ENCODE measurements around the gene DBP. TPM values are rescaled to one million over a fixed set of nuclear protein-coding genes. Genes with fewer than 3 reads are reported as not detected.

DBP gene
- total and polyA plus RNA-seq, 4 donors, result 6.2 to 16.6 (median 15.1) TPM

GRCh38 chr19:48606463-48607358 lies 30.5 kb downstream of the DBP start, which contains the start of gene SPACA4:
SPACA4 (plus strand) TSS chr19:48606742; CDS start chr19:48606979, 237 bp downstream.
- 88% methylated on average over 39 of the region's 39 CpGs for WGBS (ENCODE audit: insufficient coverage)
- Histone ChIP-seq H3K36me3 (ENCODE audit: control insufficient read depth, insufficient read depth, low read length) (peaks cover 18% of the 10 kb centered on the region), H3K27ac (ENCODE audit: low read depth, low read length) (no peak within 1 kb of the TSS), H3K27me3 (ENCODE audit: control insufficient read depth, insufficient read depth, low read length) (no peaks in the 10 kb centered on the region), H3K4me3 (ENCODE audit: low read depth, low read length) (no peak within 1 kb of the TSS), H3K9me3 (ENCODE audit: control insufficient read depth, insufficient read depth, low read length) (no peaks in the 10 kb centered on the region), H3K4me1 (ENCODE audit: control insufficient read depth, insufficient read depth, low read length) (peaks cover 4% of the 10 kb centered on the region)
- no peak for DNase-seq (ENCODE audit: low read depth in 4 of 6, low spot score in 6 of 6)

DNA sequence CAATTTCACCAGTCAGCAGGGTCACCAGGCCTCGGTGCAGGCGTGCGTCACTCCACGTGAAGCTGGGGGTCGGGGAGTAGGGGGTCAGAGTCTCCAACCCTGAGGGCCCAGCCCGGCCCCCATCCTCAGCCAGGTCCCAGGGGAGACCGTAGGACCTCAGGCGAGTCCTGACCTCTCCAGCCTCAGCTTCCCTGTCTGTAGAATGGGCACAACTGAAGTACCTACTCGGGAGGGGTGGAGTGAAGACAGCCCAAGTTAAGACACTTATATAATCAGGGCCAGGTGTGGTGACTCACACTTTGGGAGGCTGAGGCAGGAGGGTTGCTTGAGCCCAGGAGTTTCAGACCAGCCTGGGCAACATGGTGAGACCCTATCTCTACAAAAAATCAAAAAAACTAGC lies 33.3 kb downstream of the DBP start:
- 94% methylated on average over 9 of the region's 9 CpGs for WGBS (ENCODE audit: insufficient coverage)
- Histone ChIP-seq H3K9me3 (ENCODE audit: control insufficient read depth, insufficient read depth, low read length) (no peaks in the 10 kb centered on the region), H3K27me3 (ENCODE audit: control insufficient read depth, insufficient read depth, low read length) (no peaks in the 10 kb centered on the region)

GRCh38 chr19:48603449-48603848 lies 33.7 kb downstream of the DBP start:
- H3K4me1 ChIP-seq (ENCODE audit: control insufficient read depth, insufficient read depth, low read length), result no peaks in the 10 kb centered on the region
- H3K36me3 ChIP-seq (ENCODE audit: control insufficient read depth, insufficient read depth, low read length), result peaks cover 11% of the 10 kb centered on the region
- no peak for DNase-seq (ENCODE audit: low read depth in 4 of 6, low spot score in 6 of 6)
- no peak overlapping the region for H3K27ac ChIP-seq (ENCODE audit: low read depth, low read length)
- no peak overlapping the region for H3K4me3 ChIP-seq (ENCODE audit: low read depth, low read length)
- no peaks in the 10 kb centered on the region for H3K9me3 ChIP-seq (ENCODE audit: control insufficient read depth, insufficient read depth, low read length)
- WGBS (ENCODE audit: insufficient coverage), result 89% methylated on average over 39 of the region's 39 CpGs
- no peaks in the 10 kb centered on the region for H3K27me3 ChIP-seq (ENCODE audit: control insufficient read depth, insufficient read depth, low read length)

More for the DNA sequence above, 33.3 kb downstream of the DBP start:
- H3K27ac ChIP-seq (ENCODE audit: low read depth, low read length), result no peak overlapping the region
- no peak overlapping the region for H3K4me3 ChIP-seq (ENCODE audit: low read depth, low read length)
- H3K4me1 ChIP-seq (ENCODE audit: control insufficient read depth, insufficient read depth, low read length), result peaks cover 2% of the 10 kb centered on the region
- peaks cover 11% of the 10 kb centered on the region for H3K36me3 ChIP-seq (ENCODE audit: control insufficient read depth, insufficient read depth, low read length)
- DNase-seq (ENCODE audit: low read depth in 4 of 6, low spot score in 6 of 6), result no peak

- H3K27me3 ChIP-seq (ENCODE audit: control insufficient read depth, insufficient read depth, low read length), result no peaks in the 10 kb centered on the region
- no peaks in the 10 kb centered on the region for H3K4me1 ChIP-seq (ENCODE audit: control insufficient read depth, insufficient read depth, low read length)
- H3K4me3 ChIP-seq (ENCODE audit: low read depth, low read length), result no peak overlapping the region
- no peak for DNase-seq (ENCODE audit: low read depth in 4 of 6, low spot score in 6 of 6)
- no peak overlapping the region for H3K27ac ChIP-seq (ENCODE audit: low read depth, low read length)
- H3K9me3 ChIP-seq (ENCODE audit: control insufficient read depth, insufficient read depth, low read length), result no peaks in the 10 kb centered on the region
- WGBS (ENCODE audit: insufficient coverage), result 94% methylated on average over 6 of the region's 9 CpGs
- H3K36me3 ChIP-seq (ENCODE audit: control insufficient read depth, insufficient read depth, low read length), result peaks cover 11% of the 10 kb centered on the region
Measured at GRCh38 chr19:48603001-48603400, 34.2 kb downstream of the DBP start.

- 83% methylated on average over 18 of the region's 21 CpGs for WGBS (ENCODE audit: insufficient coverage)
- peaks cover 4% of the 10 kb centered on the region for H3K36me3 ChIP-seq (ENCODE audit: control insufficient read depth, insufficient read depth, low read length)
- H3K27ac ChIP-seq (ENCODE audit: low read depth, low read length), result no peak overlapping the region
- DNase-seq (ENCODE audit: low read depth in 4 of 6, low spot score in 6 of 6), result no peak
- H3K9me3 ChIP-seq (ENCODE audit: control insufficient read depth, insufficient read depth, low read length), result no peaks in the 10 kb centered on the region
- H3K4me1 ChIP-seq (ENCODE audit: control insufficient read depth, insufficient read depth, low read length), result no peaks in the 10 kb centered on the region
- H3K27me3 ChIP-seq (ENCODE audit: control insufficient read depth, insufficient read depth, low read length), result no peaks in the 10 kb centered on the region
- no peak overlapping the region for H3K4me3 ChIP-seq (ENCODE audit: low read depth, low read length)
Measured at GRCh38 chr19:48600679-48601417, 36.3 kb downstream of the DBP start.

DNA sequence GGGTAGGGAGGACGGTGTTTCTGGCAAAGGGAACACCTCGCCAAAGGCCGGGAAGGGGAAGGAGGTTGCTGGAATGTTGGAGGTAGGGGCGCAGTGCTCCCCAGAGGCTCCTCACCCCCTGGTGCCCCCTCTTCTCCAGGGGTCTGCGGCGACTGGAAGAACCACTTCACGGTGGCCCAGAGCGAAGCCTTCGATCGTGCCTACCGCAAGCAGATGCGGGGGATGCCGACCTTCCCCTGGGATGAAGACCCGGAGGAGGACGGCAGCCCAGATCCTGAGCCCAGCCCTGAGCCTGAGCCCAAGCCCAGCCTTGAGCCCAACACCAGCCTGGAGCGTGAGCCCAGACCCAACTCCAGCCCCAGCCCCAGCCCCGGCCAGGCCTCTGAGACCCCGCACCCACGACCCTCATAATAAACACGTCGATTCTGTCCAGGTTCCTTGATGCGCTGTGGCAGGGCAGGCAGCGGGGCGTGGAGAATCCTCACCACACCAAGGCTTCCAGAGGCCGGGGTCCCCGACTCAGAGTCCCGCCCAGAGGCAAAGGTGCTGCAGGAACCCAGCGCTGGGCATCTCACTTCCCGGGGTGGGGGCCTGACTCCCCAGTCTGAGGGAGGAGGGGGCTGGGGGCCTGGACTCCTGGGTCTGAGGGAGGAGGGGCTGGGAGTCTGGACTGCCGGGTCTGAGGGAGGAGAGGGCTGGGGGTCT lies 38.0 kb downstream of the DBP start:
- peaks cover 4% of the 10 kb centered on the region for H3K36me3 ChIP-seq (ENCODE audit: control insufficient read depth, insufficient read depth, low read length)
- H3K4me3 ChIP-seq (ENCODE audit: low read depth, low read length), result no peak overlapping the region
- H3K4me1 ChIP-seq (ENCODE audit: control insufficient read depth, insufficient read depth, low read length), result no peaks in the 10 kb centered on the region
- H3K9me3 ChIP-seq (ENCODE audit: control insufficient read depth, insufficient read depth, low read length), result no peaks in the 10 kb centered on the region
- no peaks in the 10 kb centered on the region for H3K27me3 ChIP-seq (ENCODE audit: control insufficient read depth, insufficient read depth, low read length)
- H3K27ac ChIP-seq (ENCODE audit: low read depth, low read length), result no peak overlapping the region
- no peak for DNase-seq (ENCODE audit: low read depth in 4 of 6, low spot score in 6 of 6)
- 73% methylated on average over 22 of the region's 30 CpGs for WGBS (ENCODE audit: insufficient coverage)

DNA sequence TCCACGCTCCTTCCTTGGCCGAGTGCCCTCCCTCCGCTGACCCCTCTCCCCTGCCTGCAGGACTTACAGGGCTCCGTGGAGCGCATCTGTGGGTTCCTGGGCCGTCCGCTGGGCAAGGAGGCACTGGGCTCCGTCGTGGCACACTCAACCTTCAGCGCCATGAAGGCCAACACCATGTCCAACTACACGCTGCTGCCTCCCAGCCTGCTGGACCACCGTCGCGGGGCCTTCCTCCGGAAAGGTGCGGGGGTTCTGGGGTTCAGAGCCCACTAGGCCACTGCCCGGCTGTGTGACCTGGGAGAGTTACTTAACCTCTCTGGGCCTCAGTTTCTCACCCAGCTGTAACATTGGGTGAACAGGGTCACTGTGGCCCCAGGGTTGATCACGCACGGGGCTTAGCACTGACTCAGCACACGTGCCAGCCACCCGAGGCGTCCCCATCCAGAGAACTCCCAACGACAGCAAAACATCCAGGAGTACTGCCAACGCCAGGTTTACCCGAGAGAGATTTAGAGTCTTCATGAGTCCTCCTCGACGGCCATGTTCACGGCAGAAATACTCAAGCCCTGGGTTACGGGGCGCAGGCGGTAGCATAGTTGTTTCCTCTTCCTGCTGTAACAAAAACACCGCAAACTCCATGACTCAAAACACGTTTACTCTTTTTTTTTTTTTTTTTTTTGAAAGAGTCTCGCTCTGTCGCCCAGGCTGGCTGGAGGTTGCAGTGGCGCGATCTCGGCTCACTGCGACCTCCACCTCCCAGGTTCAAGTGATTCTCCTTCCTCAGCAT lies 40.3 kb downstream of the DBP start:
- WGBS (ENCODE audit: insufficient coverage), result 91% methylated on average over 32 of the region's 39 CpGs
- H3K4me1 ChIP-seq (ENCODE audit: control insufficient read depth, insufficient read depth, low read length), result no peaks in the 10 kb centered on the region
- no peaks in the 10 kb centered on the region for H3K36me3 ChIP-seq (ENCODE audit: control insufficient read depth, insufficient read depth, low read length)
- H3K4me3 ChIP-seq (ENCODE audit: low read depth, low read length), result no peak overlapping the region
- H3K27me3 ChIP-seq (ENCODE audit: control insufficient read depth, insufficient read depth, low read length), result no peaks in the 10 kb centered on the region
- DNase-seq (ENCODE audit: low read depth in 4 of 6, low spot score in 6 of 6), result no peak
- no peak overlapping the region for H3K27ac ChIP-seq (ENCODE audit: low read depth, low read length)
- no peaks in the 10 kb centered on the region for H3K9me3 ChIP-seq (ENCODE audit: control insufficient read depth, insufficient read depth, low read length)

DNA sequence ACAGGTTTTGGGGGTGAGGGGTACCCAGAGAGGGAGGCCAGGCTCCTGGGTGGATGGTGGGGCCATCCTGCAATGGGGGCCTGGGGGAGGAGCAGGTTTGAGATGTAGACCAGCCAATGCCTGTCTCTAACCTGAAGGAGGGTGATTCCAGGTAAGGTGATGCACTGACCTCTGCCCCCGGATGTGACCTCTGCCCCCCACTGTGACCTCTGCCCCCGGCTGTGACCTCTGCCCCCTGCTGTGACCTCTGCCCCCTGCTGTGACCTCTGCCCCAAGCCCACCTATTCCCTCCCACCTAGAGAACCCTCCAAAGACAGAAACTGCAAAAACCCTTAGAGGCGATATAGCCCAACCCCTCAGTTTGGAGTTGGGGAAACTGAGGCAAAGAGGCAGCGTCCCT lies 40.9 kb downstream of the DBP start:
- no peaks in the 10 kb centered on the region for H3K27me3 ChIP-seq (ENCODE audit: control insufficient read depth, insufficient read depth, low read length)
- WGBS (ENCODE audit: insufficient coverage), result 93% methylated on average over 2 of the region's 4 CpGs
- H3K27ac ChIP-seq (ENCODE audit: low read depth, low read length), result no peak overlapping the region
- no peaks in the 10 kb centered on the region for H3K4me1 ChIP-seq (ENCODE audit: control insufficient read depth, insufficient read depth, low read length)
- H3K4me3 ChIP-seq (ENCODE audit: low read depth, low read length), result no peak overlapping the region
- no peak for DNase-seq (ENCODE audit: low read depth in 4 of 6, low spot score in 6 of 6)
- H3K9me3 ChIP-seq (ENCODE audit: control insufficient read depth, insufficient read depth, low read length), result no peaks in the 10 kb centered on the region
- no peaks in the 10 kb centered on the region for H3K36me3 ChIP-seq (ENCODE audit: control insufficient read depth, insufficient read depth, low read length)

DNA sequence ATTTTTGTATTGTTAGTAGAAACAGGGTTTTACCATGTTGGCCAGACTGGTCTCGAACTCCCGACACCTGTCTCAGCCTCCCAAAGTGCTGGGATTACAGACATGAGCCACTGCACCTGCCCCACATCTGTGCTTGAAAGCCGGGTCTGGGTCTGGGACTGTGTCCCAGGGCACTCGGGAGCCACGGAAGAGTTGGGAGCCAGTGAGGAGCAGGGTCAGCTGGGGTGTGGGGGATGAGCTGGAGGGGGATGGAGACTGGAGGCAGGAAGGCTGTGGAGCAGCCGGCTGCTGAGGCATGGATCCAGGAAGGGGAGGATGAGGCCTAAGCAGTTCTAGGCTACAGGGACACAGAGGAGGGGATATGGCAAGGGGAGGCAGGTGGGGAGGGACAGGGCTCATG lies 41.3 kb downstream of the DBP start:
- no peak for DNase-seq (ENCODE audit: low read depth in 4 of 6, low spot score in 6 of 6)
- Histone ChIP-seq H3K27me3 (ENCODE audit: control insufficient read depth, insufficient read depth, low read length) (no peaks in the 10 kb centered on the region), H3K36me3 (ENCODE audit: control insufficient read depth, insufficient read depth, low read length) (no peaks in the 10 kb centered on the region), H3K4me3 (ENCODE audit: low read depth, low read length) (no peak overlapping the region), H3K27ac (ENCODE audit: low read depth, low read length) (no peak overlapping the region), H3K9me3 (ENCODE audit: control insufficient read depth, insufficient read depth, low read length) (no peaks in the 10 kb centered on the region), H3K4me1 (ENCODE audit: control insufficient read depth, insufficient read depth, low read length) (no peaks in the 10 kb centered on the region)
- 78% methylated on average over 6 of the region's 6 CpGs for WGBS (ENCODE audit: insufficient coverage)

Data from spinal cord (tissue), 10 donors.